HG03439 (cell line): ENCODE measurements around the gene PCYOX1L.

Experiments used
- ATAC-seq: cut with Tn5 transposase; IDR thresholded peaks from one replicate; pipeline ENCODE4 v1.9.1; 2021; ENCODE audit warnings: mild to moderate bottlenecking, moderate library complexity; ENCODE audit not compliant: unreplicated experiment

PCYOX1L gene

GRCh38 chr5:149337736-149338135, 20.1 kb upstream of the PCYOX1L start:
- no peak for ATAC-seq

GRCh38 chr5:149338364-149338763, 19.5 kb upstream of the PCYOX1L start:
- no peak for ATAC-seq

- ATAC-seq: no peak
Observed at GRCh38 chr5:149340920-149341319, 16.9 kb upstream of the PCYOX1L start.

GRCh38 chr5:149341876-149342275, 16.0 kb upstream of the PCYOX1L start:
- ATAC-seq: no peak

- no peak for ATAC-seq
Observed at GRCh38 chr5:149344151-149344550, 13.7 kb upstream of the PCYOX1L start.

- peak; percentile 97 for ATAC-seq
Observed at GRCh38 chr5:149345147-149345891, 12.5 kb upstream of the PCYOX1L start, which contains the start of gene GRPEL2. Gene GRPEL2 (plus strand): TSS chr5:149345499. CDS start chr5:149345540, 41 bp downstream.

GRCh38 chr5:149345892-149346222, 12.0 kb upstream of the PCYOX1L start:
- peak; percentile 20 for ATAC-seq

GRCh38 chr5:149348518-149348917, 9.3 kb upstream of the PCYOX1L start:
- no peak for ATAC-seq

GRCh38 chr5:149349382-149349781, 8.5 kb upstream of the PCYOX1L start:
- no peak for ATAC-seq

GRCh38 chr5:149352169-149352568, 5.7 kb upstream of the PCYOX1L start:
- ATAC-seq: no peak

- ATAC-seq: no peak
Observed at GRCh38 chr5:149353911-149354310, 3.9 kb upstream of the PCYOX1L start.

GRCh38 chr5:149355688-149356087, 2.2 kb upstream of the PCYOX1L start:
- ATAC-seq: no peak

GRCh38 chr5:149356391-149356790, 1.5 kb upstream of the PCYOX1L start:
- ATAC-seq: no peak

GRCh38 chr5:149358294-149358651, 427 bp downstream of the PCYOX1L start:
- ATAC-seq: peak; percentile 5

GRCh38 chr5:149358868-149359495, 1.1 kb downstream of the PCYOX1L start:
- ATAC-seq: no peak

GRCh38 chr5:149360272-149360671, 2.4 kb downstream of the PCYOX1L start:
- no peak for ATAC-seq

GRCh38 chr5:149362541-149362940, 4.7 kb downstream of the PCYOX1L start:
- no peak for ATAC-seq

GRCh38 chr5:149363358-149363757, 5.5 kb downstream of the PCYOX1L start:
- ATAC-seq: no peak

- ATAC-seq: no peak
Observed at GRCh38 chr5:149363936-149364335, 6.1 kb downstream of the PCYOX1L start.

GRCh38 chr5:149364719-149365118, 6.9 kb downstream of the PCYOX1L start:
- ATAC-seq: no peak

- ATAC-seq: no peak
Observed at GRCh38 chr5:149365418-149365817, 7.6 kb downstream of the PCYOX1L start.

- no peak for ATAC-seq
Observed at GRCh38 chr5:149366169-149366729, 8.4 kb downstream of the PCYOX1L start.
